Measurements from ENCODE around the gene FANK1. TPM values are rescaled to one million over a fixed set of nuclear protein-coding genes. Genes with fewer than 3 reads are reported as not detected.

FANK1 gene
- total and polyA plus RNA-seq, 3 donors from 2014 or later, result 41.1 to 143 (median 60.9) TPM

- Histone ChIP-seq H3K27ac (no peak overlapping the region), H3K27me3 (no peaks in the 10 kb centered on the region), H3K9me3 (no peaks in the 10 kb centered on the region), H3K36me3 (ENCODE audit: low read depth, missing control alignments) (no peaks in the 10 kb centered on the region), H3K4me1 (no peaks in the 10 kb centered on the region), H3K4me3 (no peak overlapping the region)
- WGBS, 2 donors, result 66 to 70% methylated on average over 13 of the region's 13 CpGs
- no peak for TF ChIP-seq CTCF (IDR thresholded peaks at IDR 0.05)
- TF ChIP-seq POLR2A (IDR thresholded peaks at IDR 0.05), result no peak
- intact Hi-C loops (cut with DNase I; ENCODE audit: low total_unique reads), result no loop called here
- DNase-seq, result no peak
Observed at GRCh38 chr10:126049759-126050700, 153.7 kb downstream of the FANK1 start.

- no peak overlapping the region for H3K4me3 ChIP-seq
- DNase-seq, result no peak
- no peaks in the 10 kb centered on the region for H3K9me3 ChIP-seq
- TF ChIP-seq POLR2A (IDR thresholded peaks at IDR 0.05) (no peak), CTCF (IDR thresholded peaks at IDR 0.05) (no peak)
- WGBS, 2 donors, result 87 to 93% methylated on average over 2 of the region's 2 CpGs
- H3K27ac ChIP-seq, result no peak overlapping the region
- no peaks in the 10 kb centered on the region for H3K36me3 ChIP-seq (ENCODE audit: low read depth, missing control alignments)
- intact Hi-C loops (cut with DNase I; ENCODE audit: low total_unique reads), result no loop called here
- no peaks in the 10 kb centered on the region for H3K4me1 ChIP-seq
- no peaks in the 10 kb centered on the region for H3K27me3 ChIP-seq
Observed at GRCh38 chr10:126052171-126052570, 155.8 kb downstream of the FANK1 start.

GRCh38 chr10:126054191-126054590 is 157.8 kb downstream of the FANK1 start:
- no peaks in the 10 kb centered on the region for H3K4me1 ChIP-seq
- no peak for DNase-seq
- no peaks in the 10 kb centered on the region for H3K27me3 ChIP-seq
- H3K4me3 ChIP-seq, result no peak overlapping the region
- intact Hi-C loops (cut with DNase I; ENCODE audit: low total_unique reads), result no loop called here
- H3K36me3 ChIP-seq (ENCODE audit: low read depth, missing control alignments), result no peaks in the 10 kb centered on the region
- 94 to 95% methylated on average over 6 of the region's 6 CpGs for WGBS, 2 donors
- H3K27ac ChIP-seq, result no peak overlapping the region
- no peaks in the 10 kb centered on the region for H3K9me3 ChIP-seq
- TF ChIP-seq POLR2A (IDR thresholded peaks at IDR 0.05) (no peak), CTCF (IDR thresholded peaks at IDR 0.05) (no peak)

GRCh38 chr10:126057494-126057893 is 161.1 kb downstream of the FANK1 start:
- Histone ChIP-seq H3K4me3 (no peak overlapping the region), H3K4me1 (no peaks in the 10 kb centered on the region), H3K9me3 (no peaks in the 10 kb centered on the region), H3K36me3 (ENCODE audit: low read depth, missing control alignments) (no peaks in the 10 kb centered on the region), H3K27ac (no peak overlapping the region), H3K27me3 (no peaks in the 10 kb centered on the region)
- TF ChIP-seq CTCF (IDR thresholded peaks at IDR 0.05) (no peak), POLR2A (IDR thresholded peaks at IDR 0.05) (no peak)
- no peak for DNase-seq
- intact Hi-C loops (cut with DNase I; ENCODE audit: low total_unique reads), result no loop called here
- WGBS, 2 donors, result 83 to 92% methylated on average over 8 of the region's 8 CpGs
